Left renal cortex interstitium (tissue), 4 donors: ENCODE results near the gene ZCCHC8. TPM values are rescaled to one million over a fixed set of nuclear protein-coding genes. Genes with fewer than 3 reads are reported as not detected.
A peak's percentile ranks its signal among the peaks of the same experiment; 100 is the strongest.
"Not testable (repeated sequence)": the region's sequence is repeated elsewhere in the genome, so short reads cannot be mapped to it uniquely, and the experiment has no call there.

Experiments used
- DNase-seq, 4 donors: peaks; one replicate each; pipeline ENCODE4 v3.0.0-alpha.2; 2013; ENCODE audit warnings: low read depth in 4 of 4, low spot score in 2 of 4, missing footprints in 1 of 4
- polyA plus RNA-seq, 4 donors: library from polyadenylated mRNA; unstranded; fragments of 120-200 nt; gene quantifications; one replicate each; pipeline ENCODE4 v1.2.1, GENCODE V29; 2013; ENCODE audit not compliant: insufficient read length in 4 of 4

Gene ZCCHC8
- polyA plus RNA-seq, 4 donors = 32.6 to 55.9 (median 42.6) TPM

DNA sequence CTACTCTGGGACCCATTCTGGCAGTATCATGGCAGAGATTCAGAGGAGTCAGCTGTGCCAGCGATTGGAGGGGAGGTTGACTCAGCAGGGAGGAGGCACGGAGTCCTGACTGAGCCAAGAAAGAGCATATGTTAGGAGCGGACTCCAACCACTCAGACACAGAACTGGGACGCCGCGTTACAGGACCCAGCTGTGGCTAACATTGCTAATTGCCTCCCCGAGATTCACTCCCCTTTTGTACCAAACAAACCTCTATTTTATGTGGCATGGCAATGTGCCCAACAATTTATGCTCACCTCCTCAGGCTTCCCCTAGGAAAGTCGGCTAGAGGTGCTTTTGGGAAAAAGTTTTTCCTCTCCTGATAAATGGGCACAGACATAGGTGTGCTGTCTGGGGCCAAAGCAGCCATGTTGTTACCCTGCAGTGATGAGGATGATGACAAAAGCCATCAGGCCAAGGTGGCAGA is 63.0 kb downstream of the ZCCHC8 start:
- DNase-seq = no peak

DNA sequence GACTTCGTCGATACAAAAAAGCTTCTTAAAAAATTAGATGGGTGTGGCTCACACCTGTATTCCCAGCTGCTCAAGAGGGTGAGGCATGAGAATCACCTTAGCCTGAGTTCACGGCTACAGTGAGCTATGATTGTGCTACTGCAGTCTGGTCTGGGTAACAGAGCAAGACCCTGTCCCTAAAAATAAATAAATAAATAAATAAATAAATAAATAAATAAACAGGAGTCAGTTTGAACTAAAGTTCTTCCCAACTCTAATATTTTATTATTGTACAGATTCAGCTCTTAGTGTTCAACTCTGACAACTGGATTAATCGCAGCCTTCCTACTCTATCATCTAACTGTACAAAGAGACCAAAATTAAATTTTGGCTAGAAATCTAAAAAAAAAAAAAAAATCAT is 65.5 kb downstream of the ZCCHC8 start:
- no peak for DNase-seq

DNA sequence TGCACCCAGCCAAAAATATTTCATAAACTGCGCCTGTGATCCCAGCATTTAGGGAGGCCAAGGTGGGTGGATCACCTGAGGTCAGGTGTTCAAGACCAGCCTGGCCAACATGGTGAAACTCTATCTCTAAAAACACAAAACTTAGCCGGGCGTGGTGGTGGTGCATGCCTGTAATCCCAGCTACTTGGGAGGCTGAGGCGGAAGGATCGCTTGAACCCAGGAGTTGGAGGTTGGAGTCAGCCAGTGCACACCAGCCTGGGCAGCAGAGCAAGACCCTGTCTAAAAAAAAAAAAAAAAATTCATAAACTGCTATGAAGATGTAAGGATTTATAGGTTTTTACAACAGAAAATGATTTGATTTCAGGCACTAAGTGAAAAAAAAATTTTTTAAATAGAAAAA is 71.7 kb downstream of the ZCCHC8 start:
- not testable (repeated sequence) for DNase-seq

DNA sequence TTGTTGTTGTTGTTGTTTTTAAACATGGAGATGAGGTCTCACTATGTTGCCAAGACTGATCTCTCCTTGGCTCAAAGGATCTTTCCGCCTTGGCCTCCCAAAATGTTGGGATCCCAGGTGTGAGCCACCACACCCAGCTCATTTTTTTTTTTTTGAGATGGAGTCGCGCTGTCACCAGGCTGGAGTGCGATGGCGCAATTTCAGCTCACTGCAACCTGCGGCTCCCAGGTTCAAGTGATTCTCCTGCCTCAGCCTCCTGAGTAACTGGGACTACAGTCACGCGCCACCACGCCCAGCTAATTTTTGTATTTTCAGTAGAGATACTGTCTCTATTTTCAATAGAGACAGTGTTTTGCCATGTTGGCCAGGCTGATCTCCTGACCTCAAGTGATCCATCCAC is 73.3 kb downstream of the ZCCHC8 start:
- no peak for DNase-seq

DNA sequence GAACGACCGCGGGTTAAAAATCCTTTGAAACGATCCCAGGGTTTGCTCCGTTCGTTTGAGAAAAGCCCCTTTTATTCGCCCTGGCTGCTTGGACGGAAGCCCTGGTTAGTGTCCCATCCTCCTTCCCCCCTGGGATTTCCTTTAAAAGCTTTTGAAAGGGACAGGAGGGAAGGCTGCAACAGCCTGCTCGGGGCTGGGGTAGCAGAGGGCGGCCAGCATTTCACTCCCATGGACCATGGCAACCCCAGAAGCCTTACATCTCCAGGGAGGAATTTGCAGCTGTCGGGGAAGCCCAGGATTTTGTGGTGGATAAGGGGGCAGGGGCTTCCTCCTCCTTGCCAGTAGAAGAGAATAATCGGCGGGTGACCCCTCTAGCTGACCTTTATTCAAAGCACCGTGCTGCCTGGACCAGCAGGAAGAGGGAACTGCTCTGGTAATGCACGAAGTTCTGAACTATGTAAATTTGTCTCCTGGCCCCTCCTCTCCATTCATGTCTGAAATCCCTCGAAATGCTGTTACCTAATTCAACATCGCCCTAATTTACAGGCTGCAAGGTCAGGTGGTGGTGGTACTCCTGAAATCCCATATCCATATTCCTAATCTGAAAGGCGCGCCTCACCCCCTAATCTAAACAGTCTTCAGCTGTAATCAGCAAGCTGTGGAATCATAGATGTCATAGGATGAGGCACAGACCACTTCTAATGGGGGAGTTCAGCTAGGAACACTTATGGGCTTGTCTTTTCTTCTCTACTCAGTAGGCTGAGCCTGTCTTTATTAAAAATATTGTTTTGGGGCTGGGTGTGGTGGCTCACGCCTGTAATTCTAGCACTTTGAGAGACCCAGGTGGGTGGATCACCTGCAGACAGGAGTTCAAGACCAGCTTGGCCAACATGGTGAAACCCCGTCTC is 77.2 kb downstream of the ZCCHC8 start:
- DNase-seq = peak in 1 of 4 donors; percentile 25

DNA sequence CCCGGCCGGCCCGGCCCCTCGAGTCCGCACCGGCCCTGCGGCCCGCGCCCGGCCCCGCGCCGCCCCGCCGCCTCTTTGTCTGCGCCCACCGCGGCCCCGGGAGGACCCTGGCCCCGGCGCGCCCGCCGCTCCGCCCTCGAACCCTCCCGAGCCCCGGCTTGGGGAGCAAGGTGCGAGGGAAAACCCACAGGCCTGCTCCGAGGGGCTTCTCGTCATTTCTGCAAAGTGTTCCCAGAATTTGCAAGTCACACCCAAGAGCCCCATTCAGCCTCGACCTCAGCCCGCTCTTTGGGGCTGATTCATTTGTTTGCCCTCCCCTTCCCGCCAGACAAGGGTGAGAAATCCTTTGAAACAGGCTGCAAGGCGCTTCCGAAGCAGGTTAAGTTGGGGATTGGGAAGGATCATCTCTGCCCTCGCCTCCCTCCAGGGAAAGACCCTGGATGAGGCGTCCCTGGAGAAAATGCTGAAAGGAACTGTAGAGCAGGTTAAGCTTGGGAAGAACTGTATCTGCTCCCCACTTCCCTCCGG is 77.9 kb downstream of the ZCCHC8 start:
- peak in 1 of 4 donors; percentile 29 for DNase-seq

DNA sequence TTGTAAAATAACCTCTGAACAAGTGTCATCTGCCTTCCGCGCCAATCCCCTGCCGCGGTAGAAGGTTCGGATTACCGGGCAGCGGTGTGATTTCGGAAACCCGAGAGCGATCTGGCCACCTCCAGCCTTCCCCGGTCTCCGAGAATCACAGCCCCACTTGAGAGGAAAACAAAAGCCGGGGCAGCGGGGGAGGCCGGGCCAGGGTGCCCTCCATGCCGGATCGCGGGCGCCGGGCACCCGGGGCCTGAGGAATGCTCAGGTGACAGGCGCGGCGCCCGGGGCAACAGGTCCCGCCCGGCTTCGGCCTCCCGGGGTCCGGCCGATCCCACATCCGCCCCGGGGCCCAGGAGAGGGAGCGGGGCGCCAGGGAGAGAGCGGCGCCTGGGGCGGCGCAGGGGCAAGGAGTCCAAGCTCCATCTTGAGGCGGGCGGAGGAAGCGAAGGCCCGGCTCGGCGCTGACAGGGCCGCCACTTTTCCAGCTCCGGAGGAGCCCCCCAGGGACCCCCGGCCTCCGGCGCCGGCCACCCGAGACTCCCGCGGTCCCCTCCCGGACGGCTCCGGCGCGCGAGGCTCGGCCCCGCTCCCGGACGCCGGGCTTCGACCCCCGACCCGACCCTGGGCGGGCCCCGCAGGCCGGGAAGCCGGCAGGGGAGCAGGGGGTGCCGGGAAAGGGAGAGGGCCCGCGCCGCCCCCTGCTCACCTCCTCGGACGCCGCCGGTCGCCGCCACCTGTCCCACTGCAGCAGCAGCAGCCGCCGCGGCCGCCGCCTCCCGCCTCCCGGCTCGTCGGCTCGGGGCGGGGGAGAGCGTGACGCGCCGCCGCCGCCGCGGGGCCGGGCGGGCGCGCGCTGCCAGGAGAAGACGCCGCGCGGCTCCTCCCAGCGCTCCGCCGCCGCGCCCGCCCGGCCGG is 78.7 kb downstream of the ZCCHC8 start, which contains the start of gene CLIP1:
Gene CLIP1, minus strand, starts transcription at position 849 of the 909 bp plus-strand sequence. CDS start 42,217 bp downstream, outside the sequence.
- DNase-seq = peak in 2 of 4 donors; percentile 41 to 45

Other genes starting within 250 kb of the ZCCHC8 start
- 10 to 100 TPM; 16.5 to 21.4 (median 17.6) TPM for gene VPS33A, start 234.4 kb downstream of the ZCCHC8 start, polyA plus RNA-seq
- gene CLIP1, start 78.3 kb downstream of the ZCCHC8 start, polyA plus RNA-seq = 10 to 100 TPM; 33.1 to 46.1 (median 41.3) TPM
- gene RSRC2, start 26.0 kb upstream of the ZCCHC8 start, polyA plus RNA-seq = 100 to 1,000 TPM; 161 to 249 (median 206) TPM
- 10 to 100 TPM; 28.1 to 56.4 (median 43.1) TPM for gene KNTC1, start 26.3 kb upstream of the ZCCHC8 start, polyA plus RNA-seq
- gene HCAR2, start 202.4 kb upstream of the ZCCHC8 start, polyA plus RNA-seq = under 1 TPM; 0.27 to 0.59 (median 0.49) TPM
- gene HCAR3, start 215.9 kb upstream of the ZCCHC8 start, polyA plus RNA-seq = under 1 TPM; 0.14 to 0.56 (median 0.34) TPM
- gene HCAR1, start 229.9 kb upstream of the ZCCHC8 start, polyA plus RNA-seq = 1 to 10 TPM; 2.0 to 3.6 (median 2.6) TPM